NCI-H1417 treated with DMSO at 0.1 percent for 48 hours (cell line): Measurements from ENCODE around the gene PIK3R6.
"Not testable (repeated sequence)": the region's sequence is repeated elsewhere in the genome, so short reads cannot be mapped to it uniquely, and the experiment has no call there.

Source experiments
- DNase-seq: peaks from one replicate; lab custom pipeline; 2025; lab: John Stamatoyannopoulos, UW

PIK3R6 gene

DNA sequence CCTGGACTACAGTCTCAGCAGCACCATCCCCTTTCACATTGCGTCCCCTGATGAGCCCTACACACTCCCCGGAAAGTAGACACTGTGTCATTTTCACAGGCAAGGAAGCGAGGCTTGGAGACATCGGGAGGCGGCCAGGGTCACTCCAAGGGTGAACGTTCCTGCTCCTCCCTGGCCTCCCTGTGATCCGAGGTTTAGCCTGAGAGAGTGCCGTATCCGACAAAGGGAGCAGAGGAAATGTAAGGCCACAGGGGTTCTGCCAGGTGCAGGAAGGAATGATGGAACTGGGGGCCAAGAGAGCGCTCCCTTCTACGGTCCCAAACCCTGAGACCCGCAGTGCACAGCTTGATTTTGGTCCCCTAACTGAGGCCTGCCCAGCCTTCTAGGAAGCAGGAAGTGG lies 8.0 kb upstream of the PIK3R6 start:
- no peak for DNase-seq

GRCh38 chr17:8873801-8874715 lies 6.6 kb upstream of the PIK3R6 start:
- no peak for DNase-seq

- DNase-seq: no peak
Observed at GRCh38 chr17:8872705-8873435, 5.4 kb upstream of the PIK3R6 start.

DNA sequence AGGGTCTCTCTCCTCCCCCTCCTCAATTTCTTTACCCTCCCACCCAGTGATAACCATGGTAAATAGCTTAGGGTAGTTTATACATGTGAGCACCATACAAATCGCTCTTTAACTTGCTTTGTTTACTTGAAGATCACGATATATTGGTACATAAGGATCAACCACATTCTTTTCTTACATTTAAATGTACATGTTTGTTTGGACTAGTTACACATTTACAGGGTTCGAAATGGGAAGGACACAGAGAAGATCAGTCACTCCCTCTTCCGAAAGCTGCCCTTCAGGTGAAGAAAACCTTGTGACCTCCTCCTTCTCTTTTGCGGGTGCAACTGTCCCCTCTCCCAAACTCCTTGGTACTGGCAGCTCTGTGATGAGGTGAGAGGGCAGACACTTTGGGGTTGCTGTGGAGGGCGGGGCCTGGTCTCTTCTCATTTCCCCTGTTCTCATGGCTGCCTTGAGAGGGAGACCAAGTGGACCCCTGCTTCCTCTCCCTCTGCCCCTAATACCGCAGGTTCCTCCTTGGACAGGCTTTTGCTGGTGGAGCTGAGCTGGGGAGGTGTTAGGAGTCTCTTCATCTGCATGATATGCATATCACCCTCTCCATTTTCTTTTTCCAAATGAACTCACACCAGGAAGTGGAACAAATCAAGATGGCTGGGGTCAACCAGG lies 4.7 kb upstream of the PIK3R6 start:
- no peak for DNase-seq

GRCh38 chr17:8871081-8871581 lies 3.7 kb upstream of the PIK3R6 start:
- DNase-seq: no peak

DNA sequence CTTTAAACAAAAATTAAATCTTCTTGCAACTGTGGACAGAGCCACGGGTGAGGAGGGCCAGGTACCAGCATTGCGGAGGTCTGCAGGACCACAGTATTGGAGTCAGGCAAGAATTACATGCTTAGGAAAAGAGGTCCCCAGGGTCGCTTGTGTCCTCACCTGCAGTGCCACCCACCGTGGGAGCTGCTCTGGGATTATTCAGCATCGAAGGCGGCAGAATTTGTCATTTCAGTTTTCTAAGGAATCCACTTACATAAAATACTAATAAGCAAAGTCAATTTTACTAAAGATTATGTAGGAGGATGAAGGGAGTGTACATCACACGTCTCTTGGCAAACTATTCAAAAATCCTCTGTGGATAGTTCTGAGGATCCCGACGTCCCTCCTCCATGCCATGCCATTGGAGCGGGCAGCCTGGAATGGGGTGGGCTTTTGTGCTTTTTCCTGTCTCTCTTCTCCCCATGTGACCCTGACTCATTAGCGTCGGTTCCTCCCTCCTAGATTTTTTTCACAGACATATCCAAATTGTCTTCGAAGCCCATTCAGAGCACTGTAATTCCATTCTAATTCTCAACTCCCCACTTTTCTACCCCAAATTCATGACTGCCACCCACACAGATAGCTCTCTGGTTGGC lies 3.0 kb upstream of the PIK3R6 start:
- DNase-seq: no peak

DNA sequence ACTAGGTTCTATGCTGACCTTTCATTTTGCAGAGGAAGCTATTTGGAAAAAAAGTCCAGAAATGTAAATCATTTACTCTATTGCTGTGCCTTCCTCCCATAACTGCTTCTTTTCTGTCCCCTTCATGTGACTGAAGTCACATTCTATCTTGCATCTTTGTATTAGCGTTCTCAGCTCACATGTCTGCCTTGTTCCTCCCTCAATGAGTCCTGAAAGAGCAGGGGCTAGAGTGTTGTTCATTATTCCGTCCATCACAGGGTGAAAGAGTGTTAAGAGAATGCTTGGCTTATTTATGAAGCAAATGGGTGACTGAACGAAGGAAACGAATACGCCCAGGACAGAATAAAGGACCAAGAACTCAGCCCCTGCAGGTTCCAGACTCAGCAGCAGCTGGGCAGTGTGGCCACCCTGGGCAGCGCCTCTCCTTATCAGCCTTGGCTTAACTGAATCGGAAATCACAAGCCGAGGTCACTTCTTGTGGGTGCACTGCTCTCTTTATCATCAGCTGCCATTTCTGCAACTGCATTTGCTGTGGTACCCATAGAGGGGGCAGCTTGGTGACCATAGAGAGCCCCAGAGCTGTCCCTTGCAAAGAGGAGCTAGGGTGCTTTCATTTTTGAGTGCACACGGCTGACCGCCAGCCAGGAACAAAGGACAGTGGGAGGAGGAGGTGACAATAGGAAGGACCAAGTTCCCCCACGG lies 1.8 kb upstream of the PIK3R6 start:
- no peak for DNase-seq

DNA sequence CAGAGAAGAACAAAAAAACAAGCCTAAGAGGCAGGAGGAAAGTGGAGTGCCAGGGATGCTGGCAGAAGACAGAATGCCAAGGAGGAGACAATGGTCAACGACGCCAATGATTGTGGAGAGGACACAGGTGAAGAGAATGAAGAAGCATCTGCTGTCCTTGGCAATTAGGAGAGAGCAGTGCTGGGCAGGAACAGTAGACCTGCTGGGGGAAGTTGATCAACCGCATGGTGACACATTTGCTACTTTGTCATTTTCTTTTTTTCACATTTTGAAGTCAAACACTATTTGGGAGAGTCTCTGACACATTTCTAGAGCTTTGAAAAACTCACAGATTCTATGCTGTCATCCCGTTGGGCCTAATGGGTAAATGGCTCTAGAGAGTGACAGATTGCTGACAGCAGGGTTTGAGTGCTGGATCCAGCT lies 1.1 kb upstream of the PIK3R6 start:
- DNase-seq: no peak

DNA sequence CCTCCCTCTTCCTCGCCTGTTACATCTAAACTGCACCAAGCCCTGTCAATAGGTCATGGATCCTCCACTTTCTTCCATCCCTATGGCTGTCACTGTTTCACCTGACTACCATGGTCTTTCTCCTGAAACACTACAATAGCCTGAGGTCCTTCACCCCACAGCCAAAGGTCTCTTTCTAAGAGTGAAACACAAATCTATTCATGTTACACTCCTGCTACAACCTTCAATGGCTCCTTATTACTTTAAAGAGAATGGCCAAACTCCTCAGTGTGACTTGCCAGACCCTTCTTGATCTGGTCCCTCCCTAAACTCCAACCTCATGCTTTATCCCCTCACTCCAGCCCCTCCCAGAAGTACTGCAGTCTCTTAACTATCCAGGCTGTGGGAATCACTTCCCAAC lies 618 bp upstream of the PIK3R6 start:
- DNase-seq: no peak

- no peak for DNase-seq
Observed at GRCh38 chr17:8865811-8866210, 1.7 kb downstream of the PIK3R6 start.

DNA sequence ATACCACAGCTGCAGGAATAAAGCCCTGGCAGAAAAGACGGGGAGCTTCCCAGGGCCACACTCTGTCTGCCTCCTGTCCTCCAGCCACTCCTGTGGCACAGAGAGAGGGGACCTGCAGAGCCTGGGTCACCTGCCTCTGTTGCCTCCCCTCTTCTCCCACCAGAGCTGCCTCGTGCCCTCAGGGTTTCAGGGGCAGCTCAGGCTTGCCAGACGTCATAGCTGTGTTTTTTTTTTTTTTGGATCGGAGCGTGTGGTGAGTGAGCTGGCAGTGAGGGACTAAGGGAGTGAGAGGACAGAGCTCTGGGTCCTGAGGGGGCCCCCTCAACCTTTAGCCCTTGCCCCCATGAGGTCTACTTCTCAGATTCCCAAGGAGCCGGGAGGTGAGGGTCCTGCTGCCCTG lies 2.1 kb downstream of the PIK3R6 start:
- no peak for DNase-seq

GRCh38 chr17:8862213-8863056 lies 5.0 kb downstream of the PIK3R6 start:
- DNase-seq: no peak

- no peak for DNase-seq
Observed at GRCh38 chr17:8861495-8862181, 5.8 kb downstream of the PIK3R6 start.

DNA sequence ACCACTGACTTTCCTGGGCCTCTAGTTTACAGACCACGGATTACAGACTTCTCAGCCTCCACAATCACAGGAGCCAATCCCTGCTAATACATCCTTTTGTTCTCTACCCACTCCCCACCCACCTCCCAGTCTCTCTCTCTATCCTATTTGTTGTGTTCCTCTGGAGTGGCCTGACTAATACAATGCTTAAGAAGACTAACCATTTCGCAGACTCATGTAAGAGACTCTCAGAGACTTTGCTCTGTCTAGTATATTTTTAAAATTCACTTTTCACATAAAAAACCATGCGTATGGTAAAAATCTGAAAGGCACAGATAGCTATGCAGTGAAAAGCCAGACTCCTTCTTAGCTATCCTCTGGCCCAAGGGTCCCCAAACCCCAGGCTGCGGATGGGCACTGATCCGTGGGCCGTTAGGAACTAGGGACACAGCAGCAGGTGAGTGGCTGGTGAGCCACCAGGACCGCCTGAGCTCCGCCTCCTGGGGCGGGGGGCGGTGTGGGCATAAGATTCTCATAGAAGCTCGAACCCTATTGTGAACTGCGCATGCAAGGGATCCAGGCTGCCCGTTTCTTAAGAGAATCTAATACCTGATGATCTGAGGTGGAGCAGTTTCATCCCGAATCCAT lies 7.6 kb downstream of the PIK3R6 start:
- no peak for DNase-seq

GRCh38 chr17:8859027-8859803 lies 8.3 kb downstream of the PIK3R6 start:
- DNase-seq: no peak

- DNase-seq: no peak
Observed at GRCh38 chr17:8857919-8858318, 9.6 kb downstream of the PIK3R6 start.

DNA sequence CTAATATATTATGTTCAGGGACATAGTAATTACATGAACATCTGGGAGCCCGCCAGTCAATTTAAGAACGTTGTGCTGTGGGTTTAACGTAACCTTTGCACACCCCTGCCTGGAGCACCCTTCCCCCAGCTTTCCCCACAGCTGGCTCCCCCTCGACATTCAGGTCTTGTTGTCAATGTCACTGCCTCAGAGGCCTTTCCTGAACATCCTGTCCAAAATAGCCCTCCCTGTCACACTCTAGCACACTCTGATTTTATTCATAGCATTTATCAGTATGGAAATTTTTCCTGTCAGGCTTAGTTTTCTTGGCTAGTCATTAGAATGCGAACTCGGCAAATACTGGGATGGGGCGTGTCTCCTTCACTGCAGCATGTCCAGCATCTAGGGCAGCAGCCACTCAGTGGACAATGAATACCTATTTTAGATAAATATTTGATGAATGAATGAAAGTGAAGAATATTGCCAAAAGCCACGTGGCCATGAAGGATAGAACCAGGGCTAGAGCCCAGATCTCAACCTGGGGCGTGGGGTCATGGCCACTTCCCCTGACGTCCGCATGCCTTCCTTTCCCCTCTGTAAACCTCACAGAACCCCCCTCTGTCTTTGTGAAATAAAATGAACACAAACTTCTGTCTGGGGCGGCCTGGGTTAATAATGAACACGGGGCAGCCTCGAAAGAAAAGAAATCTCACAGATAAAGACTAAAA lies 10.5 kb downstream of the PIK3R6 start:
- DNase-seq: no peak

GRCh38 chr17:8856205-8856603 lies 11.3 kb downstream of the PIK3R6 start:
- DNase-seq: not testable (repeated sequence)
